WI38 (cell line): ENCODE measurements around the gene SHANK1.

Source experiments
- H3K4me3 ChIP-seq: 2 replicates; pipeline ENCODE4 v1.5.1; 2011; ENCODE audit warnings: low read depth, mild to moderate bottlenecking, control low read depth, low read length
- TF ChIP-seq, protein P1 (sequence below): IDR thresholded peaks from 2 replicates; pipeline ENCODE4 v1.5.1; 2012; ENCODE audit warnings: low read depth, mild to moderate bottlenecking, control low read depth, low read length

The SHANK1 gene

DNA sequence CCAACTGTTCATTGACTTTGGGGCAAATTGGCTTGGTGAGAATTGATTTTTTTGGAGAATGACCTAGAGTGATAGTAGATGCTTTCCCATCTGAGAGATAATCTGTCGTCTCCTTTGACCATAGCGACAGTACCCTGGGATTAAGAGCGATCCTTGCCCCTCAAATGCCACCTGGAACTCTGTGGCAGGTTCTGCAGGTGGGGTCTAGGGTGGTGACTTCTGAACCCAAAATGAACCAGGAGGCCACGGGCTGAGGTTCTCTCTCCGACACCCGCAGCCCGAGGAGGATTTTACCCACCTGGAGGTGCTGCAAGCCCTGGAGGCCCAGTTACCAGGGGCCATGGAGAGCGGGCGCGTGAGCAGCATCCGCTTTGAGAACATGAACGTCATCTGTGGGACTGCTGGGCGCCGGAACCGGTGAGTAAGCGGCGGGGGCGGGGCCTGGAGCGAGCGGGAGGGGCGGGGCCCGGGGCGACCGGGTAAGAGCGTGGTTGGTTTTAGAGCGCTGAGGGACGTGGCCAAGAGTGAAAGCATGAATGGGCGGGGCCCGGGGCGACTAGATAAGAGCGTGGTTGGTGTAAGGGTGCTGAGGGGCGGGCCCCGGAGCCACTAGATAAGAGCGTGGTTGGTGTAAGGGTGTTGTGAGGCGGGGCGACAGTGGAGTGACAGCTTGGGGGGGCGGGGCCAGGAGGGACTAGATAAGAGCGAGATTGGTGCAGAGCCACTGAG, 61.7 kb downstream of the SHANK1 start:
- TF ChIP-seq, protein P1, sequence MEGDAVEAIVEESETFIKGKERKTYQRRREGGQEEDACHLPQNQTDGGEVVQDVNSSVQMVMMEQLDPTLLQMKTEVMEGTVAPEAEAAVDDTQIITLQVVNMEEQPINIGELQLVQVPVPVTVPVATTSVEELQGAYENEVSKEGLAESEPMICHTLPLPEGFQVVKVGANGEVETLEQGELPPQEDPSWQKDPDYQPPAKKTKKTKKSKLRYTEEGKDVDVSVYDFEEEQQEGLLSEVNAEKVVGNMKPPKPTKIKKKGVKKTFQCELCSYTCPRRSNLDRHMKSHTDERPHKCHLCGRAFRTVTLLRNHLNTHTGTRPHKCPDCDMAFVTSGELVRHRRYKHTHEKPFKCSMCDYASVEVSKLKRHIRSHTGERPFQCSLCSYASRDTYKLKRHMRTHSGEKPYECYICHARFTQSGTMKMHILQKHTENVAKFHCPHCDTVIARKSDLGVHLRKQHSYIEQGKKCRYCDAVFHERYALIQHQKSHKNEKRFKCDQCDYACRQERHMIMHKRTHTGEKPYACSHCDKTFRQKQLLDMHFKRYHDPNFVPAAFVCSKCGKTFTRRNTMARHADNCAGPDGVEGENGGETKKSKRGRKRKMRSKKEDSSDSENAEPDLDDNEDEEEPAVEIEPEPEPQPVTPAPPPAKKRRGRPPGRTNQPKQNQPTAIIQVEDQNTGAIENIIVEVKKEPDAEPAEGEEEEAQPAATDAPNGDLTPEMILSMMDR = no peak
- peak overlapping the region; percentile 27 for H3K4me3 ChIP-seq

GRCh38 chr19:50657222-50657669, 62.4 kb downstream of the SHANK1 start:
- TF ChIP-seq, protein P1 = no peak
- H3K4me3 ChIP-seq = no peak overlapping the region

DNA sequence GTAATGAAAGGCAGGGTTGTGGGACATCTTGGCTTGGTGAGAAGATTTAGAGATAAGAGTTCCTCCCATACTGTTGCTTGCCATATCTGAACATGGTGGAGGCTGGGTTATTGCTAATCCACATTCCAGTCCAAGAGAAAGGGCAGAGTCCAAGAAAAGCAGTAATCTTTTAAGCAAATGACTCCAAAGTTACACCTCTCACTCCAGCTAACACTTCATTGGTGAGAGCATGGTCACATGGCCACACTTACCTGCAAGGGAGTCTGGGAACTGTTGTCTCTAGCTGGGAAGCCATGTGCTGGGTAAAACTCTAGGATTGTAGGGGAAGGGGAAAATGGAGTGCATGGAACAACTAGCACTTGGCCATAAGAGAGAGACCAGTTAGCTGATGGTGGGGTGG, 64.7 kb downstream of the SHANK1 start:
- TF ChIP-seq, protein P1 = no peak
- H3K4me3 ChIP-seq = no peak overlapping the region

- TF ChIP-seq, protein P1 = no peak
- H3K4me3 ChIP-seq = no peak overlapping the region
Observed at GRCh38 chr19:50652722-50653121, 66.9 kb downstream of the SHANK1 start.

- H3K4me3 ChIP-seq = no peak overlapping the region
- TF ChIP-seq, protein P1 = no peak
Observed at GRCh38 chr19:50651174-50651573, 68.4 kb downstream of the SHANK1 start.

DNA sequence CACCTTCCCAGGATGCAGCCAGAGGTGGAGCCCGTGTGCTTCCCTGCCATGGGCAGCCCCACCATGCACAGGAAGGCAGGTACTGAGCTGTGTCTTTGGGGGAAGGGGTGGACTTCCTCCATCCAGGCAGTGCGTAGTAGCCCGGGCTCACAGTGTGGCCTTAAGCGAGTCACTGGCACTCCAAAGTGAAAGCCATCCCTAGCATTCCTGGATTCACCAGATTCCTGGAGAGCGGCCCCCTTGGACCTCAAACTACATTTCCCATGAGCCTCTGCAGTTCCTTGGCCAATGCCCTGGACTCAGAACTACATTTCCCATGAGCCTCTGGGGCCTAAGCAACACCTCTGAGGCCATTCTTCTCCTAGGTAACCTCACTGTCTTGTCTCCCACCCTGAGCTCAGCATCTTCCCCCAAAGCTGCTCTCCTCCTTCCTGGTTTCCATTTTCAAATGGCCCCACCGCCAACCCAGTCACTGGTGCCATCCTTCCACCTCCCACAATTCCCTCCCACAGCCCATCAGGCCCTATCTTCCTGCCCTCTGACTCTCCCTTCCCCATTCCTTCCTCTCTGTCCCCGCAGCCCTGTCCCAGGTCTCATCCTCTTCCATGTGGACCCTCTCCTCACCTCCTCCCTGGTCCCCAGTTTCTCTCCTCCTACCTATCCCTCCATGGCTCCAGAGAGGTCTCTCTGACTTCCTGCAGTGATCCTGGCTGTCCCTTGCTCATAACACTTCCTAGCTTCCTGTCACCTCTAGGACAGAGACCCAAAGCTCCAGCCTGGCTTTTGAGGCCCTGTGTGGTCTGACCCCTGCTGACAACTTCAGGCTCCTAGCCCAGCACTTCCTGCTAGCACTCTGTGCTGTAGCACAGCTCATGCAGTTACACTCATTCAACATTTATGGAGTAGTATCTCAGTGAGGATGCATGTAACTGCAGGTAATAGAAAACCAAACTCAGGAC, 69.9 kb downstream of the SHANK1 start, which contains the start of gene C19orf81:
Gene C19orf81, plus strand, starts transcription at position 13 of the 959 bp plus-strand sequence. Its CDS starts 0 bp downstream, at position 13.
- TF ChIP-seq, protein P1 = no peak
- H3K4me3 ChIP-seq = no peak within 1 kb of the TSS

DNA sequence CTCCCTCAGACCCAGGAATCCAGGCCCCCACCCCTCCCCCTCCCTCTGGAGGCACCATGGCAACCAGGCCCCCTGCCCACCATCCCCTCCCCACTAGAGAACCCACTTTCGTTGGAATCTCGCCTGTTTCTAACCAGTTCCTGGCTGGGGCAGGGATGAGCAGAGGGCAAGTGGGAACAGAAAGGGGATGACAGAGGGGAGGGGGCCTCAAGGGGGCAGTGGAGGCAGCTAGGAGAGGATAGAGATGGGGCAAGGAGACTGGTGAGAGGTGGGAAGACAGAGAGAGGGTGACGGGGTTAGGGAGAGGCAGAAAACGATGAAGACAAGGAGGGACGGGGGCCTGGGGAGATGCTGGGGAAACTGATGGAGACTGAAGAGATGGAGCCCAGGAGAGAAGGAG, 70.9 kb downstream of the SHANK1 start:
- TF ChIP-seq, protein P1 = no peak

More for the DNA sequence above, 70.9 kb downstream of the SHANK1 start:
- H3K4me3 ChIP-seq = no peak overlapping the region
